Measurements from ENCODE around the gene CHTOP. TPM values are rescaled to one million over a fixed set of nuclear protein-coding genes. Genes with fewer than 3 reads are reported as not detected.

CHTOP gene
- total and polyA plus RNA-seq, 8 donors, result 54.5 to 125 (median 113) TPM

- no peaks in the 10 kb centered on the region for H3K9me3 ChIP-seq
- intact Hi-C loops (cut with DNase I), result no loop called here
- DNase-seq (peak in 1 of 4 donors; percentile 32), ATAC-seq (peak; percentile 35)
- H3K27me3 ChIP-seq, result no peaks in the 10 kb centered on the region
- no peak overlapping the region for H3K4me3 ChIP-seq
- no peak overlapping the region for H3K27ac ChIP-seq
- no peak for TF ChIP-seq CTCF (IDR thresholded peaks at IDR 0.05)
- H3K36me3 ChIP-seq, result no peaks in the 10 kb centered on the region
- peaks cover 0 to 17% of the 10 kb centered on the region in 2 donors for H3K4me1 ChIP-seq
Measured at GRCh38 chr1:153598309-153599172, 35.3 kb upstream of the CHTOP start.

DNA sequence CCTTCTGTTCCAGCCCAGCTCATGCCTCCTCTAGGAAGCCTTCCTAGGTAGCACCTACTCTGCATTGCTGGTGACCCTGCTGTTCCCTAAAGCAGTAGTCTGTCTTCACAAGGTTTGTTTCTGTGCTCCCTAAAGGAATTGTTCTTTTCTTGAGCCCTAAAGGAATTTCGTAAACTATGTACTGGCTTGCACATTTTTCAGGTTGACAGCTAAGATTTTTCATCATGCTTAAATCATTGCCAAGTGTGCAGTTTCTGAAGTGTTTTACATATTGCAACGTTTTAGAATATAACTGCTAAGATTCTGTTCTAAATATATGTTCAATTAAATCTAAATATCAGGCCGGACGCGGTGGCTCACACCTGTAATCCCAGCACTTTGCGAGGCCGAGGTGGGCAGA, 34.0 kb upstream of the CHTOP start:
- intact Hi-C loops (cut with DNase I), result no loop called here
- Histone ChIP-seq H3K4me1 (peaks cover 0 to 17% of the 10 kb centered on the region in 2 donors), H3K9me3 (no peaks in the 10 kb centered on the region), H3K27me3 (no peaks in the 10 kb centered on the region), H3K36me3 (no peaks in the 10 kb centered on the region), H3K4me3 (no peak overlapping the region), H3K27ac (no peak overlapping the region)
- no peak for DNase-seq
- ATAC-seq, result no peak
- TF ChIP-seq CTCF (IDR thresholded peaks at IDR 0.05), result no peak

DNA sequence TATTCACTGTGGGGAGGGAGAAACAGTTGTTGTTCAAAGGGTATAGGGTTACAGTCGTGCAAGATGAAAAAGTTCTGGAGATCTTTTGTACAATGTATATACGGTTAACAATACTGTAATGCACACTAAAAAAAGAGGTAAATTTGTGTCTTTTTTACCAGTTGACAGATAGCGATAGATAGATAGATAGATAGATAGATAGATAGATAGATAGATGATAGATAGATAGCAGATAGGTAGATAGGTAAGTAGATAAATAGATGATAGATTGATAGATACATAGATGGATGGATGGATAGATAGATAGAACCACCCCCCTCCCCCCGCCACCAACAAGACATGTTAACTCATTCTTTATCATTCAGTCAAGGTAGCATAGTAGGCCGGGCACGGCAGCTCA, 31.1 kb upstream of the CHTOP start:
- peaks cover 0 to 28% of the 10 kb centered on the region in 2 donors for H3K4me1 ChIP-seq
- intact Hi-C loops (cut with DNase I), result no loop called here
- H3K4me3 ChIP-seq, result no peak overlapping the region
- ATAC-seq (no peak), DNase-seq (no peak)
- no peak overlapping the region for H3K27ac ChIP-seq
- no peaks in the 10 kb centered on the region for H3K9me3 ChIP-seq
- peaks cover 0 to 16% of the 10 kb centered on the region in 2 donors for H3K36me3 ChIP-seq
- no peaks in the 10 kb centered on the region for H3K27me3 ChIP-seq
- TF ChIP-seq CTCF (IDR thresholded peaks at IDR 0.05), result no peak

GRCh38 chr1:153606194-153606593, 27.7 kb upstream of the CHTOP start:
- H3K27ac ChIP-seq, result no peak overlapping the region
- ATAC-seq, result no peak
- peaks cover 0 to 17% of the 10 kb centered on the region in 2 donors for H3K36me3 ChIP-seq
- TF ChIP-seq CTCF (IDR thresholded peaks at IDR 0.05), result no peak
- no peaks in the 10 kb centered on the region for H3K9me3 ChIP-seq
- intact Hi-C loops (cut with DNase I), result no loop called here
- no peaks in the 10 kb centered on the region for H3K27me3 ChIP-seq
- H3K4me1 ChIP-seq, result peaks cover 28 to 35% of the 10 kb centered on the region in 2 donors
- H3K4me3 ChIP-seq, result no peak overlapping the region
- DNase-seq, result no peak

DNA sequence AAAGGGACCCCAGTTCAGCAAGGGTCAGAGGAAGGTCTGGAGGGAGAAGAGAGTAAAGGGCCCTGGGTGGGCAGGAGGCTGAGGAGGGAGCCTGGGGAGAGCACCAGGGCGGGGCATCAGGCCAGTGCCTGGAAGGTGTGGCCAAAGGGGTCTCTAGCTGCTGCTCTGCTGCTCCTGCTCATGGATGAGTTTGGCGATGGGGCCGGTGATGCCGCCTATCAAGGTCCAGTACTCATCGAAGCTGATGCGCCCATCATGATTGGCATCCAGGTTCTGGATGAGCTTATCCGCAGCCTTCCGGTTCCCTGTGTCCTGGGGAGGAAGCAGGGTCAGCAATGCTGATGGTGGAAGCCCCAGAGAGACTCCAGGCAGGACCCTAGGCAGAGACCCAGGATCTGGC, 26.5 kb upstream of the CHTOP start:
- intact Hi-C loops (cut with DNase I), result no loop called here
- H3K4me1 ChIP-seq, result peaks cover 30 to 35% of the 10 kb centered on the region in 2 donors
- DNase-seq, result no peak
- TF ChIP-seq CTCF (IDR thresholded peaks at IDR 0.05), result no peak
- no peak for ATAC-seq
- peaks cover 0 to 17% of the 10 kb centered on the region in 2 donors for H3K36me3 ChIP-seq
- H3K27me3 ChIP-seq, result no peaks in the 10 kb centered on the region
- peak overlapping the region in 1 of 2 donors; percentile 26 for H3K27ac ChIP-seq
- H3K9me3 ChIP-seq, result no peaks in the 10 kb centered on the region
- peak overlapping the region in 1 of 2 donors; percentile 51 for H3K4me3 ChIP-seq

All from left lung (tissue), 10 donors.